BLaER1 treated with 17β-estradiol and CSF1 and Interleukin-3, amounts not matched to agents 10 nM and 100 nM (cell line): ENCODE data around the gene UGT3A2.
A peak's percentile ranks its signal among the peaks of the same experiment; 100 is the strongest.

ENCODE experiments used
- H3K27ac ChIP-seq, 11 experiments: shearing (Covaris generic); formaldehyde crosslinking; 2 replicates each; pipeline ENCODE4 v1.8.1; 2022
- H3K27me3 ChIP-seq, 11 experiments: shearing (Covaris generic); formaldehyde crosslinking; 2 replicates each; pipeline ENCODE4 v1.8.1; 2022
- H3K36me3 ChIP-seq, 11 experiments: shearing (Covaris generic); formaldehyde crosslinking; 2 replicates each; pipeline ENCODE4 v1.8.1; 2022
- H3K4me1 ChIP-seq, 10 experiments: shearing (Covaris generic); formaldehyde crosslinking; 2 replicates each; pipeline ENCODE4 v1.8.1; 2022
- H3K4me2 ChIP-seq, 11 experiments: shearing (Covaris generic); formaldehyde crosslinking; 2 replicates each; pipeline ENCODE4 v1.8.1; 2022
- H3K4me3 ChIP-seq, 10 experiments: shearing (Covaris generic); formaldehyde crosslinking; 2 replicates each; pipeline ENCODE4 v1.8.1; 2022
- H3K9ac ChIP-seq, 11 experiments: shearing (Covaris generic); formaldehyde crosslinking; 2 replicates each; pipeline ENCODE4 v1.8.1; 2022
- H3K9me3 ChIP-seq, 11 experiments: shearing (Covaris generic); formaldehyde crosslinking; replicated peaks in 1 of 11; 2 replicates each; pipeline ENCODE4 v1.8.1; 2022
- H4K20me1 ChIP-seq, 11 experiments: shearing (Covaris generic); formaldehyde crosslinking; 2 replicates each; pipeline ENCODE4 v1.8.1; 2022
- Cebpa-rat ChIP-seq, 11 experiments: shearing (Covaris generic); IDR thresholded peaks; 2 replicates each; pipeline ENCODE4 v1.8.1; 2022

UGT3A2 gene, protein sequence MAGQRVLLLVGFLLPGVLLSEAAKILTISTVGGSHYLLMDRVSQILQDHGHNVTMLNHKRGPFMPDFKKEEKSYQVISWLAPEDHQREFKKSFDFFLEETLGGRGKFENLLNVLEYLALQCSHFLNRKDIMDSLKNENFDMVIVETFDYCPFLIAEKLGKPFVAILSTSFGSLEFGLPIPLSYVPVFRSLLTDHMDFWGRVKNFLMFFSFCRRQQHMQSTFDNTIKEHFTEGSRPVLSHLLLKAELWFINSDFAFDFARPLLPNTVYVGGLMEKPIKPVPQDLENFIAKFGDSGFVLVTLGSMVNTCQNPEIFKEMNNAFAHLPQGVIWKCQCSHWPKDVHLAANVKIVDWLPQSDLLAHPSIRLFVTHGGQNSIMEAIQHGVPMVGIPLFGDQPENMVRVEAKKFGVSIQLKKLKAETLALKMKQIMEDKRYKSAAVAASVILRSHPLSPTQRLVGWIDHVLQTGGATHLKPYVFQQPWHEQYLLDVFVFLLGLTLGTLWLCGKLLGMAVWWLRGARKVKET

DNA sequence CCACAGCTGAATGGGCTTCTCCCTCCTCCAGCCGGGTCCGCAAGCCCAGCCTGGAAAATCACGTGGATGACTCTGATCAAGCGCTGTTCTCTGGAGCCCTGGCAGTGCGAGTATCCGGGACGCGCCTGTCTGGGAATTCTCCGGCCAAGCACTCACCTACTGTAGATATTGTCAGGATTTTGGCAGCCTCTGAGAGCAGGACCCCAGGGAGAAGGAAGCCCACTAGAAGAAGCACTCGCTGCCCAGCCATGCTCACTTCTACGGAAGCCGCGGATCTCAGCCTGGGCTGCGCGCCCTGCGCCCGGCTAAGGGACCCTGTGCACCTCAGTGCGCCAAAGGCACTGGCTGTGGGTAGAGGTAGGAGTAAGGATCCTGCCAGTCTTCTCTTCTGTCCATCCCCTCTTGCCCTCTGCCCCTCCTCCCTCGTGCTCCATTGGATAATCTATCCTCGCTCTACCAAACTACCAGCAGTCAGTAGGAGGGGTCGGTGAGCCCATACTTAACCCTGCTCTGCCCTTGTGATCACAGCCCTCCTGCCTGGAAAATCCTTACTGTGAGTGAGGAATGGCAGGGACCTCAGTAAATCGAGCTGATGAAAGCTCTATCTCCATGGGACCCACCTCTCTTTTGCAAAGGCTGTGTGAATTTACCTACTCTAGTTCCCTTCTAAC is at the start of gene UGT3A2:
UGT3A2 (minus strand) TSS at position 343 of the 671 bp plus-strand sequence; CDS start at position 250, 93 bp downstream.
- H3K4me1 ChIP-seq = peaks cover 25 to 63% (median 50%) of the 10 kb centered on the region in 10 experiments
- H4K20me1 ChIP-seq = no peaks in the 10 kb centered on the region
- H3K9me3 ChIP-seq = peaks cover 4 to 22% (median 19%) of the 10 kb centered on the region in 11 experiments; a peak in 20 of 22 replicates
- peaks cover 0 to 21% (median 0%) of the 10 kb centered on the region in 11 experiments; a peak in 4 of 22 replicates for H3K27me3 ChIP-seq
- H3K27ac ChIP-seq = peak within 1 kb of the TSS in 9 of 11 experiments; percentile 1 to 81 (median 73); a peak in 17 of 22 replicates
- no peak for TF ChIP-seq Cebpa-rat (IDR thresholded peaks at IDR 0.05)
- H3K36me3 ChIP-seq = peaks cover 0 to 28% (median 22%) of the 10 kb centered on the region in 11 experiments; a peak in 18 of 22 replicates
- H3K4me2 ChIP-seq = peak within 1 kb of the TSS; percentile 82 to 99 (median 93)
- H3K4me3 ChIP-seq = peak within 1 kb of the TSS; percentile 53 to 79 (median 75)
- H3K9ac ChIP-seq = peak within 1 kb of the TSS; percentile 28 to 86 (median 78); a peak in 21 of 22 replicates

- no peaks in the 10 kb centered on the region for H3K4me1 ChIP-seq
- no peaks in the 10 kb centered on the region for H4K20me1 ChIP-seq
- no peak overlapping the region for H3K4me2 ChIP-seq
- no peaks in the 10 kb centered on the region for H3K27me3 ChIP-seq
- H3K9me3 ChIP-seq = peaks cover 0 to 9% (median 5%) of the 10 kb centered on the region in 11 experiments; a peak in 4 of 22 replicates
- TF ChIP-seq Cebpa-rat (IDR thresholded peaks at IDR 0.05) = no peak
- H3K36me3 ChIP-seq = peaks cover 30 to 85% (median 53%) of the 10 kb centered on the region in 11 experiments
- no peak overlapping the region for H3K9ac ChIP-seq
- H3K27ac ChIP-seq = no peak overlapping the region
- H3K4me3 ChIP-seq = no peak overlapping the region
Observed at GRCh38 chr5:36111238-36111637, 44.6 kb upstream of the UGT3A2 start.

DNA sequence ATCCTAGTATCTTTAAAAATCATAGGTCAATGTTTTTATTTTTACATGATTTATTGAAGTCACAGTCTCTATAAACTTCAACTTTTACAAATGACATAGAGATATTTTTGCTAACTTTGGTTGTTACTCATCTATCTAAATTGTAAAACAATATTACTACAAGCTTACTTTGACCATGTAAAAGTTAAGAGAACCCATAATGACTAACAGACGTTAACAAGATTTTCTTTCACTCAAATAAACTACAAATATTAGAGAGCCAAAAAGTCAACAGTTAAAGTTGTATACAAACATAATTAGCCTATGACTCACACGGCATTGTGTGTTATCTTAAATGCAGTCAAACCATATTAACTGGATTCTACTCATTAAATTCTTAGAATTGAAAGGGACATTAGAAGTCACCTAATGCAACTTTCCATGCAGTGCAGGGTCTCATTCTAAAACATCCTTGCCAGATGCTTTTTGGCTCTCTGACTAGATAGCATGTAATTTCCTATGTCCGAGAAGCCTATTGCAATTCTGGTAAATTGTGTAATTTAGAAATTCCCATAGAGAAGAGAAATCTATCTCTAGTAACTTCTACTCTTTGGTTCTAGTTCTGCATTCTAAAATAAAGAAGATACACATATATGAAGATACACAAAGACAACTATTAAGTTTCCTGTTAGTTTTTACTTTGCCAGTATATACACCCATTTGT is 42.2 kb upstream of the UGT3A2 start:
- Histone ChIP-seq H3K27ac (no peak overlapping the region), H3K9me3 (peaks cover 0 to 9% (median 5%) of the 10 kb centered on the region in 11 experiments; a peak in 4 of 22 replicates), H3K4me1 (no peaks in the 10 kb centered on the region), H3K36me3 (peaks cover 37 to 89% (median 59%) of the 10 kb centered on the region in 11 experiments), H3K9ac (no peak overlapping the region), H3K27me3 (no peaks in the 10 kb centered on the region), H3K4me3 (no peak overlapping the region), H4K20me1 (no peaks in the 10 kb centered on the region), H3K4me2 (no peak overlapping the region)
- no peak for TF ChIP-seq Cebpa-rat (IDR thresholded peaks at IDR 0.05)

DNA sequence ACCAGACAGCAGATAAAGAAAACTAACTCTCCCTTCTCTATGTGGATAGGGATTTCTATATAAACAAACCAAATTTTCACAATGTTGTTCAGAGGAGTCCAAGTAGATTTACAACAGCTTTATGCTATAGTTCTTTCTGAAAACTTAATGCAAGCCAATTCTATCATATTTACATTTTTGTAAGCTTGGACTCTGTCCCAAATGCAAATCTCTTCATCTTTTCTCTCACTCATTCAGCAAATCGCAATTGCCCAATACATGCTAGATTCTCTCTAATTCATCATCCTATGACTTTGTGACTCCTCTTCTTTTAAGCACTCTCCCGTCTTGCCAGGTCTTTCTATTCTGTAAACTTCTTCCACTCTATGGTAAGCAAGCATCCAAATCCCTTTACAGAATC is 39.1 kb upstream of the UGT3A2 start:
- Histone ChIP-seq H3K27ac (no peak overlapping the region), H3K4me1 (no peaks in the 10 kb centered on the region), H3K36me3 (peaks cover 32 to 77% (median 55%) of the 10 kb centered on the region in 11 experiments), H3K9me3 (peaks cover 0 to 9% (median 5%) of the 10 kb centered on the region in 11 experiments; a peak in 4 of 22 replicates), H3K27me3 (no peaks in the 10 kb centered on the region), H3K4me2 (no peak overlapping the region), H4K20me1 (no peaks in the 10 kb centered on the region), H3K9ac (no peak overlapping the region), H3K4me3 (no peak overlapping the region)
- TF ChIP-seq Cebpa-rat (IDR thresholded peaks at IDR 0.05) = no peak

- Histone ChIP-seq H3K9me3 (0 out of 22 replicates have a peak, but pooled peaks cover 0 to 4% (median 0%) of the 10 kb centered on the region in 11 experiments), H3K36me3 (peaks cover 5 to 25% (median 11%) of the 10 kb centered on the region in 11 experiments; a peak in 15 of 22 replicates), H3K27ac (no peak overlapping the region), H3K27me3 (no peaks in the 10 kb centered on the region), H3K4me1 (no peaks in the 10 kb centered on the region), H3K4me2 (no peak overlapping the region), H3K9ac (no peak overlapping the region), H4K20me1 (no peaks in the 10 kb centered on the region), H3K4me3 (no peak overlapping the region)
- TF ChIP-seq Cebpa-rat (IDR thresholded peaks at IDR 0.05) = no peak
Observed at GRCh38 chr5:36099748-36100147, 33.1 kb upstream of the UGT3A2 start.

DNA sequence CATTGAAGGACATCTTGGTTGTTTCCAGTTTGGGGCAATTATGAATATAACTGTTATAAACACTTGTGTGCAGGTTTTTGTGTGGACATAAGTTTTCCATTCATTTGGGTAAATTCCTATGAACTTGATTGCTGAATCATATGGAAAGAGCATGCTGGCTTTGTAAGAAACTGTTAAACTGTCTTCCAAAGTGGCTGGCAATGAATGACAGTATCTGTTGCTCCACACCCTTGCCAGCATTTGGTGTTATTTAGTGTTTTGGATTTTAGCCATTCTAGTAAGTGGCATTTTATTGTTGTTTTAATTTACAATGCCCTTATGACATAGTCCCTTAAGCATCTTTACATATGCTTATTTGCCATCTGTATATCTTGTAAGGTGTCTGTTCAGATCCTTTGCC is 29.8 kb upstream of the UGT3A2 start:
- no peak overlapping the region for H3K4me3 ChIP-seq
- H3K27me3 ChIP-seq = no peaks in the 10 kb centered on the region
- peaks cover 0 to 7% (median 4%) of the 10 kb centered on the region in 11 experiments; a peak in 6 of 22 replicates for H3K9me3 ChIP-seq
- peaks cover 0 to 5% (median 0%) of the 10 kb centered on the region in 11 experiments; a peak in 2 of 22 replicates for H3K36me3 ChIP-seq
- no peaks in the 10 kb centered on the region for H3K4me1 ChIP-seq
- no peak overlapping the region for H3K27ac ChIP-seq
- H3K9ac ChIP-seq = no peak overlapping the region
- H3K4me2 ChIP-seq = no peak overlapping the region
- no peak for TF ChIP-seq Cebpa-rat (IDR thresholded peaks at IDR 0.05)
- H4K20me1 ChIP-seq = no peaks in the 10 kb centered on the region

DNA sequence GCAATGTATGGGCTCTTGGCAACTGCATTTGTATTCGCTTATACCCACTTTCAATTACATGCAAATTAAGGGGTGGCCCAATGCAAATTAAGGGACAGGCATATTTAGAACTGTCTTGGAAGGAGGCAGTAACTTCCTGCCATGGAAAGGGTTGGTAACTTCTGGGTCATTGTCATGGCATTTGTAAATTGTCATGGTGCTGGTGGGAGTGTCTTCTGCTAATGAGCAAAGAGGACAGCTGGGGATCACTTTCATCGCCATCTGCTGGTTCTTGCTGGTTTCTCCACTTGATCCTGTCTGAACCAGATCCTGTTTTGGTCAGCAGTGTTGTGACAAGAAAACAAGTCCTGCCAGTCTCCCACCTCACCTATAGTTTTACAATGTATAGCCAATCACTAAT is 23.3 kb upstream of the UGT3A2 start:
- Histone ChIP-seq H3K36me3 (0 out of 22 replicates have a peak, but pooled peaks cover 0 to 3% (median 0%) of the 10 kb centered on the region in 11 experiments), H3K9ac (no peak overlapping the region), H3K4me2 (no peak overlapping the region), H3K9me3 (peaks cover 14 to 29% (median 17%) of the 10 kb centered on the region in 11 experiments), H3K27me3 (no peaks in the 10 kb centered on the region), H3K4me1 (no peaks in the 10 kb centered on the region), H4K20me1 (no peaks in the 10 kb centered on the region), H3K27ac (no peak overlapping the region), H3K4me3 (no peak overlapping the region)
- no peak for TF ChIP-seq Cebpa-rat (IDR thresholded peaks at IDR 0.05)

DNA sequence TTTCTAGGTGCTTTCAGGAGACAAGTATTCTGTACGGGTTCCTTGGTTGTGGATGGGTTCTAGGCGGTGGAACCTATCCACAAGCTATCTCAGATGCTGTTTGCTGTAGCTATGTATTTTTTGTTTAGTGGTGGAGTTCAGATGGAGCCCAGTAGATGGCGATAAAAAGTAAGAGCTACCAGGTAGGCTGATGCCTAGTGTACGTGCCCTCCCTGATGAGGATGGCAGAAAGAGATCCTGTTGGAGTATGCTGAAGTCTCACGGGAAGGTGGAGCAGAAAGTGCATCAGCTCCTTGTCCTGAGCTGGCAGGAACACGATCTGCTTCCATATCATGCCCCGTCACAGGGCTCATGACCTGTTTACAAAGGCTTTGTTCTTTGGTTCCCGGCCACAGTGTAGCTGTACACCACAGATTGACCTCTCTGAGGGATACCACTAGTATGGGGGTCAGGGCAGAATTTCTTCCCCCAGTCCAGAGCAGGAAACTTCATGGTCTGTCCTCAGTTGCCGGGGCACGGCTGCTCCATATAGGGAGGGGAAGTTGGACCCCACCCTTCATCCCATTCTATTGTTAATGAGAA is 12.6 kb upstream of the UGT3A2 start:
- Histone ChIP-seq H3K4me3 (no peak overlapping the region), H4K20me1 (no peaks in the 10 kb centered on the region), H3K4me1 (peaks cover 0 to 9% (median 0%) of the 10 kb centered on the region in 10 experiments; a peak in 1 of 20 replicates), H3K27ac (no peak overlapping the region), H3K36me3 (no peaks in the 10 kb centered on the region), H3K4me2 (no peak overlapping the region), H3K9ac (no peak overlapping the region), H3K9me3 (peaks cover 11 to 17% (median 15%) of the 10 kb centered on the region in 11 experiments), H3K27me3 (no peaks in the 10 kb centered on the region)
- TF ChIP-seq Cebpa-rat (IDR thresholded peaks at IDR 0.05) = no peak
